ENCODE results near the gene MESP2. TPM values are rescaled to one million over a fixed set of nuclear protein-coding genes. Genes with fewer than 3 reads are reported as not detected.

The MESP2 gene
- total and polyA plus RNA-seq, 2 of the 13 experiments (the other 11 are each of a cell fraction or from before 2014, with no cell fraction given), result not detected

GRCh38 chr15:89812011-89812846 is 36.1 kb downstream of the MESP2 start (continued):
- TF ChIP-seq FUBP1 (CRISPR knock-in tag; IDR thresholded peaks at IDR 0.05; ENCODE audit: borderline replicate concordance) (no peak), TCF12 (IDR thresholded peaks at IDR 0.05) (no peak), TCF12 (CRISPR knock-in tag; IDR thresholded peaks at IDR 0.05) (no peak), ZFY (CRISPR knock-in tag; IDR thresholded peaks at IDR 0.05) (peak; percentile 70; the same call in 1 of the 2 replicates), ZBTB4 (CRISPR knock-in tag; IDR thresholded peaks at IDR 0.05; ENCODE audit: borderline replicate concordance) (peak; percentile 55; the same call in 1 of the 2 replicates), ZNF207 (IDR thresholded peaks at IDR 0.05; ENCODE audit: borderline replicate concordance) (no peak), POGZ (CRISPR knock-in tag; IDR thresholded peaks at IDR 0.05) (0 out of 2 replicates have a peak, but pooled peaks have one; percentile 23), ERF (CRISPR knock-in tag; IDR thresholded peaks at IDR 0.05) (0 out of 2 replicates have a peak, but pooled peaks have one; percentile 61), IRX3 (CRISPR knock-in tag; IDR thresholded peaks at IDR 0.05; ENCODE audit: borderline replicate concordance, low read depth) (no peak), SRSF9 (IDR thresholded peaks at IDR 0.05; ENCODE audit: borderline replicate concordance, insufficient read depth, low read depth, low read length, poor library complexity, severe bottlenecking) (no peak), ZNF574 (CRISPR knock-in tag; IDR thresholded peaks at IDR 0.05) (0 out of 2 replicates have a peak, but pooled peaks have one; percentile 30), HOXD1 (CRISPR knock-in tag; IDR thresholded peaks at IDR 0.05) (no peak), ZC3H13 (CRISPR knock-in tag; IDR thresholded peaks at IDR 0.05) (no peak), ZNF431 (CRISPR knock-in tag; IDR thresholded peaks at IDR 0.05; ENCODE audit: borderline replicate concordance, low read depth) (0 out of 2 replicates have a peak, but pooled peaks have one; percentile 32), ZNF337 (CRISPR knock-in tag; IDR thresholded peaks at IDR 0.05; ENCODE audit: borderline replicate concordance, low read depth) (no peak), NFATC3 (CRISPR knock-in tag; IDR thresholded peaks at IDR 0.05) (no peak), RXRA (CRISPR knock-in tag; IDR thresholded peaks at IDR 0.05) (peak; percentile 79), PRPF4 (IDR thresholded peaks at IDR 0.05; ENCODE audit: low read depth, low read length, poor library complexity, severe bottlenecking) (no peak), ZNF816 (CRISPR knock-in tag; IDR thresholded peaks at IDR 0.05; ENCODE audit: borderline replicate concordance) (no peak)
